Peyer's patch (tissue), 4 donors: ENCODE measurements around the gene DNA2. TPM values are rescaled to one million over a fixed set of nuclear protein-coding genes. Genes with fewer than 3 reads are reported as not detected.

ENCODE experiments used
- DNase-seq, 3 donors: peaks; one replicate each; pipeline ENCODE4 v3.0.0-alpha.2; 2017 to 2019
- H3K27ac ChIP-seq, 4 donors: fragments of 200-600 bp; sonication (generic); one replicate each; pipeline ENCODE4 v1.5.1; 2016 to 2019
- H3K27me3 ChIP-seq, 2 donors: fragments of 200-600 bp; sonication (generic); one replicate each; pipeline ENCODE4 v1.5.1; 2019
- H3K36me3 ChIP-seq, 3 donors: fragments of 200-600 bp; sonication (generic); one replicate each; pipeline ENCODE4 v1.5.1; 2016 to 2019
- H3K4me1 ChIP-seq, 4 donors: fragments of 200-600 bp; sonication (generic); one replicate each; pipeline ENCODE4 v1.5.1; 2016 to 2019
- H3K4me3 ChIP-seq, 4 donors: fragments of 200-600 bp; sonication (generic); 1 replicate in 3 of 4; 2 replicates in 1 of 4; pipeline ENCODE4 v1.5.1; 2016 to 2019; ENCODE audit warnings: mild to moderate bottlenecking in 1 of 4
- H3K9me3 ChIP-seq, 4 donors: fragments of 200-600 bp; sonication (generic); one replicate each; pipeline ENCODE4 v1.5.1; 2016 to 2019; ENCODE audit warnings: mild to moderate bottlenecking in 1 of 4
- POLR2A ChIP-seq, 2 donors: fragments of 450-650 bp; IDR thresholded peaks; one replicate each; pipeline ENCODE4 v1.5.1; 2017; ENCODE audit warnings: antibody characterized with exemption in 2 of 2, mild to moderate bottlenecking in 2 of 2, moderate library complexity in 2 of 2
- small RNA-seq, 2 donors: library from RNA; depleted of rRNA; stranded (forward); fragments of <200 nt; gene quantifications; one replicate each; pipeline ENCODE3, GENCODE V24; 2016
- total RNA-seq, 4 donors: library from RNA; depleted of rRNA; stranded (reverse); fragments of >200 nt; gene quantifications; one replicate each; pipeline ENCODE4 v1.1.0, GENCODE V29; 2016
- TF ChIP-seq, protein P1 (sequence below), 6 experiments: fragments of 450-650 bp in 4 of 6; fragments of 200-600 bp in 2 of 6; sonication (generic) in 1 of 6; IDR thresholded peaks; one replicate each; pipeline ENCODE4 v1.5.1; 2017 to 2019; ENCODE audit warnings: antibody characterized with exemption in 6 of 6, mild to moderate bottlenecking in 3 of 6, moderate library complexity in 1 of 6

DNA2 gene
- total RNA-seq, 4 donors from 2014 or later = 5.0 to 15.4 (median 10.0) TPM

DNA sequence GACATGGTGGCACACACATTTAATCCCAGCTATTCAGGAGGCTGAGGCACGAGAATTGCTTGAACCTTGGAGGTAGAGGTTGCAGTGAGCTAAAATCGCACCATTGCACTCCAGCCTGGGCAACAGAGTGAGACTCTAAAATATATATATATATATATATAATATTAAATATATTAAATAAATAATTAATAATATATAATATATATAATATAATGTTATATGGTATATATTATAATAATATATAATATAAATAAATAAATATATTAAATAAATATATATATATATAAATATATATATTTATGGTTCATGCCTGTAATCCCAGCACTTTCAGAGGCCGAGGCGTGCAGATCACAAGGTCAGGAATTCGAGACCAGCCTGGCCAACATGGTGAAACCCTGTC lies 105.2 kb downstream of the DNA2 start:
- Histone ChIP-seq H3K4me1 (no peaks in the 10 kb centered on the region), H3K36me3 (peaks cover 0 to 43% (median 0%) of the 10 kb centered on the region in 3 donors), H3K27ac (no peak overlapping the region), H3K27me3 (no peaks in the 10 kb centered on the region), H3K4me3 (no peak overlapping the region), H3K9me3 (peaks cover 0 to 2% (median under 1%) of the 10 kb centered on the region in 4 donors)
- TF ChIP-seq, protein P1, sequence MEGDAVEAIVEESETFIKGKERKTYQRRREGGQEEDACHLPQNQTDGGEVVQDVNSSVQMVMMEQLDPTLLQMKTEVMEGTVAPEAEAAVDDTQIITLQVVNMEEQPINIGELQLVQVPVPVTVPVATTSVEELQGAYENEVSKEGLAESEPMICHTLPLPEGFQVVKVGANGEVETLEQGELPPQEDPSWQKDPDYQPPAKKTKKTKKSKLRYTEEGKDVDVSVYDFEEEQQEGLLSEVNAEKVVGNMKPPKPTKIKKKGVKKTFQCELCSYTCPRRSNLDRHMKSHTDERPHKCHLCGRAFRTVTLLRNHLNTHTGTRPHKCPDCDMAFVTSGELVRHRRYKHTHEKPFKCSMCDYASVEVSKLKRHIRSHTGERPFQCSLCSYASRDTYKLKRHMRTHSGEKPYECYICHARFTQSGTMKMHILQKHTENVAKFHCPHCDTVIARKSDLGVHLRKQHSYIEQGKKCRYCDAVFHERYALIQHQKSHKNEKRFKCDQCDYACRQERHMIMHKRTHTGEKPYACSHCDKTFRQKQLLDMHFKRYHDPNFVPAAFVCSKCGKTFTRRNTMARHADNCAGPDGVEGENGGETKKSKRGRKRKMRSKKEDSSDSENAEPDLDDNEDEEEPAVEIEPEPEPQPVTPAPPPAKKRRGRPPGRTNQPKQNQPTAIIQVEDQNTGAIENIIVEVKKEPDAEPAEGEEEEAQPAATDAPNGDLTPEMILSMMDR (IDR thresholded peaks at IDR 0.05) = no peak
- TF ChIP-seq POLR2A (IDR thresholded peaks at IDR 0.05) = no peak
- no peak for DNase-seq

- DNase-seq = no peak
- no peaks in the 10 kb centered on the region for H3K9me3 ChIP-seq
- H3K36me3 ChIP-seq = peaks cover 0 to 43% (median 0%) of the 10 kb centered on the region in 3 donors
- TF ChIP-seq, protein P1 (IDR thresholded peaks at IDR 0.05) = no peak
- TF ChIP-seq POLR2A (IDR thresholded peaks at IDR 0.05) = no peak
- no peak overlapping the region for H3K4me3 ChIP-seq
- H3K27me3 ChIP-seq = no peaks in the 10 kb centered on the region
- H3K27ac ChIP-seq = no peak overlapping the region
- no peaks in the 10 kb centered on the region for H3K4me1 ChIP-seq
Measured at GRCh38 chr10:68365611-68366010, 106.2 kb downstream of the DNA2 start.

DNA sequence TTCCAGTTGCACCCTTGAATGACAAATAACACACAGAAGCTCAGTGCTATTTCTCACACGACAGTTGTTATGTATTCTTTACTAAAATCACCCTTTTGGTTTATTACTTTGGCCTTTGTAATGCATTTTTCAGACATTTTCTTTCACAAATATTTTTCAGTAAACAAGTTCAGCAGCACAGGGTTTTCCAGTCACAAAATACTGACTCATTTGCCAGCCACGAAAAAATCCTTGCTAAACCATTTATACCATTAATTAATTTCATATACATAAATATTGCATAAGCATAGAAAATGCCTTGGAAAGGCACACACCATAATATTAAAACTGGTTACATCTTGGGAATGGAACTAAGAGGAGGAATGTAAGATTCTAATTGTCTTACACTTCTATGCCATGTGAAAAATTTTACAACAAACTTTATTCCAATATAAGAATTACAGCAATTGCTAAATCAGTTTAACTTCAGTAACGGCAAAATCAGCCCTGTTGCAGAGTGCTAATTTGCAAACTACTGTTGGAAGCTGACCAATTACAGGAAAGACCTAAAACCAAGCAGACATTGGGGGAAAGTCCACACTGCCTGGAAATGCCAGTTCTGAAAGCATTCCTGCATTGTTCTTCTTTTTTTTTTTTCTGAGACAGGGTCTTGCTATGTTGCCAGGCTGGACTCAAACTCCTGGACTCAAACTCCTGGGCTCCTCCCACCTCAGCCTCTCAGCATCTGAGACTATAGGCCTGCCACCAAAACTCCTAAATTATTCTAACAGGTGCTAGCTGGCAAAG lies 107.5 kb downstream of the DNA2 start:
- H3K36me3 ChIP-seq = peaks cover 0 to 37% (median 0%) of the 10 kb centered on the region in 3 donors
- TF ChIP-seq, protein P1 (IDR thresholded peaks at IDR 0.05) = no peak
- no peak for TF ChIP-seq POLR2A (IDR thresholded peaks at IDR 0.05)
- no peaks in the 10 kb centered on the region for H3K9me3 ChIP-seq
- H3K27ac ChIP-seq = no peak overlapping the region
- no peak overlapping the region for H3K4me3 ChIP-seq
- no peaks in the 10 kb centered on the region for H3K4me1 ChIP-seq
- no peak for DNase-seq
- no peaks in the 10 kb centered on the region for H3K27me3 ChIP-seq

Small RNAs within 50 kb of the gene (small RNA-seq; reads per million reads assigned to genes)
- 0 reads per million in 2 donors for gene RF00019
- gene RNA5SP319 = 0 to 0.06 reads per million in 2 donors

Other genes with a start within 250 kb of the DNA2 start
- gene ATOH7, start 239.9 kb downstream of the DNA2 start, total RNA-seq = 1 to 10 TPM in 2 of 4 donors, under 1 TPM in 1, not detected in 1; 0.54 to 5.3 (median 2.6) TPM
- 10 to 100 TPM; 37.7 to 75.1 (median 52.1) TPM for gene HNRNPH3, start 139.9 kb downstream of the DNA2 start, total RNA-seq
- 100 to 1,000 TPM in 3 of 4 donors, 10 to 100 TPM in 1; 30.5 to 241 (median 182) TPM for gene PBLD, start 139.0 kb downstream of the DNA2 start, total RNA-seq
- 10 to 100 TPM; 18.0 to 53.6 (median 29.0) TPM for gene RUFY2, start 64.7 kb downstream of the DNA2 start, total RNA-seq
- gene SLC25A16, start 55.5 kb upstream of the DNA2 start, total RNA-seq = 100 to 1,000 TPM in 1 of 4 donors, 10 to 100 TPM in 3; 32.2 to 180 (median 40.0) TPM
- 1 to 10 TPM; 1.1 to 3.3 (median 1.4) TPM for gene TET1, start 88.4 kb upstream of the DNA2 start, total RNA-seq
- 100 to 1,000 TPM in 2 of 4 donors, 10 to 100 TPM in 2; 63.7 to 215 (median 88.5) TPM for gene CCAR1, start 249.3 kb upstream of the DNA2 start, total RNA-seq